ENCODE results near the gene EIF1AX. TPM values are rescaled to one million over a fixed set of nuclear protein-coding genes. Genes with fewer than 3 reads are reported as not detected.

EIF1AX gene
- total RNA-seq, 1 experiment from 2014 or later: 51.1 TPM

DNA sequence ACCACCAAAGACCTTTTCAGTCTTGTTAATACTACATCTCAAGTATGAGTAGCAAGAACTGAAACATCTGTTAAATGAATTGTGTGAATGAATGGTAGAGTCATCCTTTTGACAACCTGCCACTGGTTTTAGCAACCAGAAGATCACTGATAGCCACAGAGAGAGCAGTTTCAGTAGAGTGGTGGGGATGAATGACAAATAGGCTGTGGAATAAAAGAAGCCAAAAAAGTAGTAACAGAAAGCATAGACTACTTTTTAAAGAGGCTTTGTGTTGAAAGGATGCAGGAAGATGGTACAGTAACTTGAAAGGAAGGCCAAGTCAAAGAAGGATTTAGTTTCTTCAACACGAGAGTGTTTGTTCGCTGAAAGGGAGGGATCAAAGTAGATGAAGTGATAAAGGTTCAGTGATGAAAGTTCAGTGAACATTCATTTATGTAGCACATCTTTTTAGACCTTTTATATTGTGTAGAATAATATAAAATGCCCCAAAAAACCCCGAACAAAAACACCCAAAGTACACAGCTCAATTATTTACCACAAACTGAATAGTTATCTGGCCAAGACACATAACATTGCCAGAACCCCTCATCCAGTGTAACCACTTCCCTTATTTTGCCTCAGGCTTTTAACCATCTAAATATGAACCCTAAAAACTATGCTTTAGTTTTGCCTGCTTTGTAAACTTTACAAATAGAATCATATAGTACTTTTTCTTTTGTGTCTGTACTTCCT, 40.1 kb upstream of the EIF1AX start:
- ChIA-PET CTCF (no interaction called here), POLR2A (ENCODE audit: unreplicated experiment) (no interaction called here)
- H4K20me1 ChIP-seq (ENCODE audit: low read length): no peaks in the 10 kb centered on the region

DNA sequence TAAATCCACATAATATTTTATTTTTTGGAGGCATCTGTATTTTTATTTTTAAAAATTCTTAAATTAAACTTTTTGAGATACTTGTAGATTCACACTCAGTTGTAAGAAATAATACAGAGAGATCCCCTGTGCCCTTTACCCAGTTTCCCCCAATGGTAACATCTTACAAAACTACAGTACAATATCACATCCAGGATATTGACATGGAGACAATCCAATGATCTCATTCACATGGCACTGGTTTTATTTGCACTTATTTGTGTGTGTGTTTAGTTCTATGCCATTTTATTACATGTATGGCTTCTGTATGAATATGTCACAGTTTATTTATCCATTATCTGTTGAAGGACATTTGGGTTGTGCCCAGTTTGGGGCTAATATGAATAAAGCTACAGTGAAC, 35.5 kb upstream of the EIF1AX start:
- TF ChIP-seq EZH2phosphoT487 (IDR thresholded peaks at IDR 0.05; ENCODE audit: borderline replicate concordance, low read length): no peak
- no peak for TF ChIP-seq EZH2 (IDR thresholded peaks at IDR 0.05; ENCODE audit: low read length, unreplicated experiment)
- TF ChIP-seq, protein P1, sequence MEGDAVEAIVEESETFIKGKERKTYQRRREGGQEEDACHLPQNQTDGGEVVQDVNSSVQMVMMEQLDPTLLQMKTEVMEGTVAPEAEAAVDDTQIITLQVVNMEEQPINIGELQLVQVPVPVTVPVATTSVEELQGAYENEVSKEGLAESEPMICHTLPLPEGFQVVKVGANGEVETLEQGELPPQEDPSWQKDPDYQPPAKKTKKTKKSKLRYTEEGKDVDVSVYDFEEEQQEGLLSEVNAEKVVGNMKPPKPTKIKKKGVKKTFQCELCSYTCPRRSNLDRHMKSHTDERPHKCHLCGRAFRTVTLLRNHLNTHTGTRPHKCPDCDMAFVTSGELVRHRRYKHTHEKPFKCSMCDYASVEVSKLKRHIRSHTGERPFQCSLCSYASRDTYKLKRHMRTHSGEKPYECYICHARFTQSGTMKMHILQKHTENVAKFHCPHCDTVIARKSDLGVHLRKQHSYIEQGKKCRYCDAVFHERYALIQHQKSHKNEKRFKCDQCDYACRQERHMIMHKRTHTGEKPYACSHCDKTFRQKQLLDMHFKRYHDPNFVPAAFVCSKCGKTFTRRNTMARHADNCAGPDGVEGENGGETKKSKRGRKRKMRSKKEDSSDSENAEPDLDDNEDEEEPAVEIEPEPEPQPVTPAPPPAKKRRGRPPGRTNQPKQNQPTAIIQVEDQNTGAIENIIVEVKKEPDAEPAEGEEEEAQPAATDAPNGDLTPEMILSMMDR (conservative IDR thresholded peaks at IDR 0.05; ENCODE audit: low read depth, low read length): no peak
- Histone ChIP-seq H3K4me3 (ENCODE audit: low read length) (no peak overlapping the region), H3K79me2 (ENCODE audit: low read length) (no peaks in the 10 kb centered on the region), H3K4me1 (ENCODE audit: insufficient read depth, low read length) (peaks cover 4% of the 10 kb centered on the region), H3K4me2 (ENCODE audit: low read length) (no peak overlapping the region), H3K36me3 (ENCODE audit: low read depth, low read length) (peaks cover 10% of the 10 kb centered on the region), H3K27ac (ENCODE audit: low read length) (no peak overlapping the region), H3K9me2 (replicated peaks; ENCODE audit: low read length) (no peaks in the 10 kb centered on the region), H4K20me1 (ENCODE audit: low read length) (no peaks in the 10 kb centered on the region), H2AFZ (ENCODE audit: low read length) (no peak overlapping the region), H3K9me3 (ENCODE audit: low read length) (no peaks in the 10 kb centered on the region), H3K9ac (ENCODE audit: low read length) (no peak overlapping the region), H3K27me3 (ENCODE audit: low read length) (no peaks in the 10 kb centered on the region), H3F3A (ENCODE audit: low read length, unreplicated experiment) (no peaks in the 10 kb centered on the region)
- intact Hi-C loops (cut with micrococcal nuclease): no loop called here
- POLR2A ChIA-PET (ENCODE audit: unreplicated experiment): no interaction called here
- CTCF ChIA-PET: no interaction called here
- BruUV-seq (replicated peaks): no TSS peak
- no peak for ATAC-seq
- DNase-seq: no peak

More for the DNA sequence above, 40.1 kb upstream of the EIF1AX start:
- Histone ChIP-seq H3K27ac (ENCODE audit: low read length) (no peak overlapping the region), H3K4me2 (ENCODE audit: low read length) (no peak overlapping the region), H3K9me2 (replicated peaks; ENCODE audit: low read length) (no peaks in the 10 kb centered on the region), H3K4me3 (ENCODE audit: low read length) (no peak overlapping the region), H3K4me1 (ENCODE audit: insufficient read depth, low read length) (no peaks in the 10 kb centered on the region), H3K79me2 (ENCODE audit: low read length) (no peaks in the 10 kb centered on the region), H3K36me3 (ENCODE audit: low read depth, low read length) (no peaks in the 10 kb centered on the region; the same call in 1 of the 2 replicates), H3K9me3 (ENCODE audit: low read length) (no peaks in the 10 kb centered on the region), H2AFZ (ENCODE audit: low read length) (no peak overlapping the region), H3F3A (ENCODE audit: low read length, unreplicated experiment) (no peaks in the 10 kb centered on the region), H3K27me3 (ENCODE audit: low read length) (no peaks in the 10 kb centered on the region), H3K9ac (ENCODE audit: low read length) (no peak overlapping the region)
- no peak for ATAC-seq
- intact Hi-C loops (cut with micrococcal nuclease): no loop called here
- DNase-seq: no peak
- no TSS peak for BruUV-seq (replicated peaks)
- no peak for TF ChIP-seq EZH2 (IDR thresholded peaks at IDR 0.05; ENCODE audit: low read length, unreplicated experiment)

DNA sequence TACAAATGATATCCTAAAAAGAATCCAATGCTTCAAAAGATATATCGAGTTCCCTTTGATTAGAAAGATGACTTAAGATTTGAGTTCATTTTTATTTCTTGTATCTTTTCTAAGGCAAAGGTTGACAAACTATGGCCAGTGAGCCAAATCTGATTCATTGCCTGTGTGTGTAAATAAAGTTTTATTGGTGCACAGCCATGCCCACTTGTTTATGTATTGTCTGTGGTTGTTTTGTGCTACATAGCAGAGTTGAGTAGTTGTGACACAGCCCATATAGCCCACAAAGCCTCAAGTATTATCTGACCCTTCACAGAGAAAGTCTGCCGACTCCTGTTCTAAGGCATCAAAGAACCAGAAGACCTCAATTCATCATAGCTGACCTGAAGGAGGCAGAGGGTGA, 32.2 kb upstream of the EIF1AX start:
- Histone ChIP-seq H4K20me1 (ENCODE audit: low read length) (no peaks in the 10 kb centered on the region), H3K9me2 (replicated peaks; ENCODE audit: low read length) (no peaks in the 10 kb centered on the region), H3K36me3 (ENCODE audit: low read depth, low read length) (peaks cover 15% of the 10 kb centered on the region), H3K79me2 (ENCODE audit: low read length) (no peaks in the 10 kb centered on the region), H3K4me1 (ENCODE audit: insufficient read depth, low read length) (peaks cover 4% of the 10 kb centered on the region), H3F3A (ENCODE audit: low read length, unreplicated experiment) (no peaks in the 10 kb centered on the region), H2AFZ (ENCODE audit: low read length) (no peak overlapping the region), H3K9me3 (ENCODE audit: low read length) (no peaks in the 10 kb centered on the region), H3K27me3 (ENCODE audit: low read length) (no peaks in the 10 kb centered on the region), H3K4me2 (ENCODE audit: low read length) (no peak overlapping the region), H3K4me3 (ENCODE audit: low read length) (no peak overlapping the region), H3K27ac (ENCODE audit: low read length) (no peak overlapping the region), H3K9ac (ENCODE audit: low read length) (no peak overlapping the region)
- ChIA-PET CTCF (no interaction called here), POLR2A (ENCODE audit: unreplicated experiment) (no interaction called here)
- peak; percentile 40 for DNase-seq
- intact Hi-C loops (cut with micrococcal nuclease): no loop called here
- ATAC-seq: peak; percentile 42; the same call in 1 of the 2 replicates
- BruUV-seq (replicated peaks): no TSS peak
- TF ChIP-seq EZH2phosphoT487 (IDR thresholded peaks at IDR 0.05; ENCODE audit: borderline replicate concordance, low read length) (no peak), EZH2 (IDR thresholded peaks at IDR 0.05; ENCODE audit: low read length, unreplicated experiment) (no peak)
- TF ChIP-seq, protein P1 (conservative IDR thresholded peaks at IDR 0.05; ENCODE audit: low read depth, low read length): no peak

All from PC-3 (cell line).